GM23338 (cell line): Measurements from ENCODE around the gene SP2. TPM values are rescaled to one million over a fixed set of nuclear protein-coding genes. Genes with fewer than 3 reads are reported as not detected.
A peak's percentile ranks its signal among the peaks of the same experiment; 100 is the strongest.

Experiments used
- ATAC-seq: fragments of 200-7000 bp; cut with Tn5 transposase; 3 replicates; pipeline ENCODE4 v1.9.1; 2020
- DNase-seq: peaks from one replicate; pipeline ENCODE4 v3.0.0-alpha.2; 2015; ENCODE audit warnings: low spot score
- H2AFZ ChIP-seq: fragments of 200-600 bp; sonication (generic); 2 replicates; pipeline ENCODE4 v1.8.0; 2016; ENCODE audit warnings: antibody characterized with exemption, mild to moderate bottlenecking, moderate library complexity
- H3F3A ChIP-seq: fragments of 200-600 bp; sonication (generic); replicated peaks from 2 replicates; pipeline ENCODE4 v1.8.0; 2017; ENCODE audit warnings: antibody characterized with exemption, mixed run types, low read depth
- H3K27ac ChIP-seq: fragments of 200-600 bp; sonication (generic); 2 replicates; pipeline ENCODE4 v1.6.1; 2016; ENCODE audit warnings: low read depth
- H3K27me3 ChIP-seq: fragments of 200-600 bp; sonication (generic); 2 replicates; pipeline ENCODE4 v1.8.0; 2016; ENCODE audit warnings: mild to moderate bottlenecking, mixed run types, moderate library complexity; ENCODE audit not compliant: insufficient read depth
- H3K36me3 ChIP-seq: fragments of 200-600 bp; sonication (generic); 2 replicates; pipeline ENCODE4 v1.8.0; 2016; ENCODE audit warnings: mild to moderate bottlenecking; ENCODE audit not compliant: insufficient read depth
- H3K4me1 ChIP-seq: fragments of 200-600 bp; sonication (generic); 2 replicates; pipeline ENCODE4 v1.8.0; 2016; ENCODE audit warnings: mild to moderate bottlenecking, moderate library complexity; ENCODE audit not compliant: insufficient read depth
- H3K4me2 ChIP-seq: fragments of 200-600 bp; sonication (generic); 2 replicates; pipeline ENCODE4 v1.7.1; 2017; ENCODE audit warnings: mixed run types
- H3K4me3 ChIP-seq: fragments of 200-600 bp; sonication (generic); 2 replicates; pipeline ENCODE4 v1.6.1; 2016; ENCODE audit warnings: mixed run types
- H3K79me2 ChIP-seq: fragments of 200-600 bp; sonication (generic); replicated peaks from 2 replicates; pipeline ENCODE4 v1.8.0; 2017; ENCODE audit warnings: mild to moderate bottlenecking; ENCODE audit not compliant: insufficient read depth
- H3K9me2 ChIP-seq: fragments of 200-600 bp; sonication (generic); 2 replicates; pipeline ENCODE4 v1.8.0; 2017; ENCODE audit not compliant: insufficient read depth
- H4K20me1 ChIP-seq: fragments of 200-600 bp; sonication (generic); replicated peaks from 2 replicates; pipeline ENCODE4 v1.8.0; 2017; ENCODE audit warnings: mild to moderate bottlenecking; ENCODE audit not compliant: insufficient read depth
- H3K27ac Mint-ChIP-seq: 2 replicates; pipeline ENCODE4 v1.8.0; 2020; ENCODE audit warnings: inconsistent platforms, mild to moderate bottlenecking, moderate library complexity, mixed read lengths
- H3K27me3 Mint-ChIP-seq: 3 replicates; pipeline ENCODE4 v1.8.0; 2022; ENCODE audit warnings: low read depth, mild to moderate bottlenecking, moderate library complexity, mixed read lengths, inconsistent platforms; ENCODE audit not compliant: insufficient read depth, poor library complexity
- H3K36me3 Mint-ChIP-seq: 3 replicates; pipeline ENCODE4 v1.8.0; 2021; ENCODE audit warnings: low read depth, mild to moderate bottlenecking, inconsistent platforms, moderate library complexity, mixed read lengths
- H3K4me1 Mint-ChIP-seq: 3 replicates; pipeline ENCODE4 v1.8.0; 2020; ENCODE audit warnings: mild to moderate bottlenecking, inconsistent platforms, mixed read lengths
- H3K4me3 Mint-ChIP-seq: 3 replicates; pipeline ENCODE4 v1.8.0; 2021; ENCODE audit warnings: moderate library complexity, mild to moderate bottlenecking, inconsistent platforms, mixed read lengths
- H3K9me3 Mint-ChIP-seq: 3 replicates; pipeline ENCODE4 v1.8.0; 2020; ENCODE audit warnings: moderate library complexity, mild to moderate bottlenecking, inconsistent platforms, mixed read lengths
- CREB1 ChIP-seq: fragments of 250-450 bp; sonication (Bioruptor Pico); IDR thresholded peaks from 2 replicates; pipeline ENCODE4 v1.5.0; 2020; ENCODE audit warnings: low read depth, mild to moderate bottlenecking, moderate library complexity
- CTCF ChIP-seq, 2 experiments: fragments of 200-600 bp in 1 of 2; sonication (generic) in 1 of 2; conservative IDR thresholded peaks; 2 replicates each; pipeline versions ENCODE4 v1.5.1 to v1.6.1; 2016 to 2017; ENCODE audit warnings: antibody characterized with exemption in 2 of 2, low read depth in 2 of 2, mild to moderate bottlenecking in 2 of 2, moderate library complexity in 1 of 2
- ETS1 ChIP-seq: IDR thresholded peaks from 2 replicates; pipeline ENCODE4 v1.6.1; 2016; ENCODE audit warnings: antibody characterized with exemption
- EZH2 ChIP-seq: fragments of 200-600 bp; sonication (generic); IDR thresholded peaks from one replicate; pipeline ENCODE4 v1.8.0; 2017; ENCODE audit warnings: antibody characterized with exemption, mild to moderate bottlenecking, low read depth; ENCODE audit not compliant: unreplicated experiment
- EZH2phosphoT487 ChIP-seq: fragments of 200-600 bp; sonication (generic); IDR thresholded peaks from one replicate; pipeline ENCODE4 v1.8.1; 2018; ENCODE audit warnings: antibody characterized with exemption; ENCODE audit not compliant: unreplicated experiment
- JUNB ChIP-seq: IDR thresholded peaks from one replicate; pipeline ENCODE4 v1.6.1; 2016; ENCODE audit warnings: antibody characterized with exemption; ENCODE audit not compliant: unreplicated experiment
- NANOG ChIP-seq: IDR thresholded peaks from 2 replicates; pipeline ENCODE4 v1.6.1; 2016; ENCODE audit warnings: antibody characterized with exemption, borderline replicate concordance
- POLR2AphosphoS5 ChIP-seq: IDR thresholded peaks from 2 replicates; pipeline ENCODE4 v1.6.1; 2016; ENCODE audit warnings: antibody characterized with exemption, low read depth
- STAT1 ChIP-seq: IDR thresholded peaks from one replicate; pipeline ENCODE4 v1.6.1; 2016; ENCODE audit warnings: antibody characterized with exemption; ENCODE audit not compliant: unreplicated experiment
- ZNF114 ChIP-seq: fragments of 250-450 bp; sonication (Bioruptor Pico); IDR thresholded peaks from 2 replicates; pipeline ENCODE4 v1.5.0; 2020; ENCODE audit warnings: mild to moderate bottlenecking, moderate library complexity
- ZNF462 ChIP-seq: fragments of 250-450 bp; sonication (Bioruptor Pico); IDR thresholded peaks from 2 replicates; pipeline ENCODE4 v1.5.0; 2020; ENCODE audit warnings: mild to moderate bottlenecking, moderate library complexity
- polyA plus RNA-seq: library from polyadenylated mRNA; unstranded; fragments of >200 nt; fragmentation: Nextera tagmentation; extraction: Ambion mirVana; gene quantifications from 2 replicates; pipeline ENCODE4 v1.2.1, GENCODE V29; 2016
- total RNA-seq: library from RNA; depleted of rRNA; stranded (reverse); fragments of >200 nt; shearing (Covaris generic); gene quantifications from 2 replicates; pipeline ENCODE4 v1.2.3, GENCODE V29; 2014

SP2 gene
- total and polyA plus RNA-seq, 2 experiments from 2014 or later = 6.0 to 12.9 TPM

GRCh38 chr17:47956791-47957590 lies 61.0 kb downstream of the SP2 start (continued):
- TF ChIP-seq EZH2 = no peak
- no peak for TF ChIP-seq ZNF114
- no peak for TF ChIP-seq EZH2phosphoT487
- TF ChIP-seq NANOG = no peak
- no peak for TF ChIP-seq ETS1
- no peak for TF ChIP-seq STAT1
- TF ChIP-seq JUNB = no peak
- no peak for TF ChIP-seq CTCF (conservative IDR thresholded peaks at IDR 0.05; ENCODE audit: low read depth in 2 of 2)
- no peak for TF ChIP-seq POLR2AphosphoS5

GRCh38 chr17:47957591-47958490 lies 61.8 kb downstream of the SP2 start, which contains the start of gene PRR15L:
Gene PRR15L (minus strand): TSS chr17:47957883. CDS start chr17:47953234, 4,649 bp downstream.
- H3K79me2 ChIP-seq = no peaks in the 10 kb centered on the region
- Mint-ChIP-seq H3K36me3 (no peaks in the 10 kb centered on the region; the same call in 2 of the 3 replicates), H3K27ac (no peak within 1 kb of the TSS), H3K4me1 (peaks cover 36% of the 10 kb centered on the region), H3K4me3 (peak within 1 kb of the TSS; percentile 63; the same call in 2 of the 3 replicates), H3K9me3 (peaks cover under 1% of the 10 kb centered on the region; the same call in 1 of the 3 replicates), H3K27me3 (peaks cover 5% of the 10 kb centered on the region)
- ATAC-seq (peak; percentile 87), DNase-seq (peak; percentile 81)
- peak within 1 kb of the TSS; percentile 77 for H3K4me2 ChIP-seq
- H3F3A ChIP-seq = no peaks in the 10 kb centered on the region
- no peak within 1 kb of the TSS for H3K27ac ChIP-seq
- H3K27me3 ChIP-seq = no peaks in the 10 kb centered on the region
- H3K9me2 ChIP-seq = no peaks in the 10 kb centered on the region
- peak within 1 kb of the TSS; percentile 44 for H3K4me3 ChIP-seq
- H2AFZ ChIP-seq = peak within 1 kb of the TSS; percentile 95
- no peaks in the 10 kb centered on the region for H3K36me3 ChIP-seq
- H4K20me1 ChIP-seq = no peaks in the 10 kb centered on the region
- H3K4me1 ChIP-seq = peaks cover 21% of the 10 kb centered on the region
- TF ChIP-seq CREB1 = no peak
- no peak for TF ChIP-seq ETS1
- no peak for TF ChIP-seq ZNF462 (CRISPR knock-in tag)
- TF ChIP-seq POLR2AphosphoS5 = no peak; the same call in 1 of the 2 replicates
